Stimulated activated naive CD8-positive, alpha-beta T cell treated with anti-CD3 and anti-CD28 coated beads, Interleukin-15, amount 100 ng/mL, for 72 hours (primary cell): ENCODE measurements around the gene MRM3.
"Not testable (repeated sequence)": the region's sequence is repeated elsewhere in the genome, so short reads cannot be mapped to it uniquely, and the experiment has no call there.

Experiments
- ATAC-seq: fragments of 150-1000 bp; cut with Tn5 transposase; 2 replicates; pipeline ENCODE4 v1.10.0; 2021; ENCODE audit warnings: mild to moderate bottlenecking, moderate library complexity
- DNase-seq, 2 donors: peaks; one replicate each; pipeline ENCODE4 v3.0.0; 2021 to 2022
- H3K27ac Mint-ChIP-seq, 2 donors: one replicate each; pipeline ENCODE4 v1.8.0; 2022; ENCODE audit warnings: mild to moderate bottlenecking in 2 of 2, mixed read lengths in 2 of 2, moderate library complexity in 2 of 2
- H3K27me3 Mint-ChIP-seq: one replicate; pipeline ENCODE4 v1.8.0; 2022; ENCODE audit warnings: mixed read lengths
- H3K4me1 Mint-ChIP-seq: one replicate; pipeline ENCODE4 v1.8.0; 2022; ENCODE audit warnings: mild to moderate bottlenecking, mixed read lengths
- H3K4me3 Mint-ChIP-seq, 2 donors: one replicate each; pipeline ENCODE4 v1.8.0; 2022; ENCODE audit warnings: mild to moderate bottlenecking in 2 of 2, mixed read lengths in 2 of 2, moderate library complexity in 1 of 2
- H3K9me3 Mint-ChIP-seq, 2 donors: one replicate each; pipeline ENCODE4 v1.8.0; 2022; ENCODE audit warnings: mixed read lengths in 2 of 2

MRM3 gene

DNA sequence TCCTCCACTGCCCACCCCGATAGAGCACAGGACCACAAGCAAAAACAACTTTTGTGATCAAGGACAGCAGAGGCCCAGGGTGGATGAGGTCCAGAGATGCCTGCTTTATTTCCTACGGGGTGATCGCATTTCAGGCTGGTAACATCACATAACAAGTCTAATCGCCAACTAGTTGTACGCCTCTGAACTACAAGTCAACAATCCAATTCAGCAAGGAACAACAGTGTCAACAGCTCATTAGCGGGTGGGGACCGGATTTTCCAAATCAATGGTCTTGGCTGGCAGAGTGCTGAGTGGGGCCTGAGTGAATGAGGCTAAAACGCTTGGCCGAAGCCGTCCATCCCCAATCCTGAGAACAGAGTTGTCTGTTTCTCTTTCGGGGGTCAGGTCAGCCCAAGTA is 17.1 kb downstream of the MRM3 start:
- DNase-seq (no peak), ATAC-seq (no peak)
- no peak overlapping the region for H3K27ac Mint-ChIP-seq
- peaks cover 8% of the 10 kb centered on the region for H3K4me1 Mint-ChIP-seq
- H3K9me3 Mint-ChIP-seq: no peaks in the 10 kb centered on the region
- H3K27me3 Mint-ChIP-seq: no peaks in the 10 kb centered on the region
- no peak overlapping the region for H3K4me3 Mint-ChIP-seq

- no peak overlapping the region for H3K4me3 Mint-ChIP-seq
- H3K9me3 Mint-ChIP-seq: no peaks in the 10 kb centered on the region
- H3K4me1 Mint-ChIP-seq: no peaks in the 10 kb centered on the region
- no peak for ATAC-seq
- no peak for DNase-seq
- H3K27me3 Mint-ChIP-seq: no peaks in the 10 kb centered on the region
- no peak overlapping the region for H3K27ac Mint-ChIP-seq
Observed at GRCh38 chr17:800446-801242, 18.5 kb downstream of the MRM3 start.

GRCh38 chr17:801660-802059 is 19.5 kb downstream of the MRM3 start:
- Mint-ChIP-seq H3K27me3 (no peaks in the 10 kb centered on the region), H3K27ac (no peak overlapping the region), H3K9me3 (no peaks in the 10 kb centered on the region), H3K4me3 (no peak overlapping the region), H3K4me1 (no peaks in the 10 kb centered on the region)
- ATAC-seq: no peak
- no peak for DNase-seq

DNA sequence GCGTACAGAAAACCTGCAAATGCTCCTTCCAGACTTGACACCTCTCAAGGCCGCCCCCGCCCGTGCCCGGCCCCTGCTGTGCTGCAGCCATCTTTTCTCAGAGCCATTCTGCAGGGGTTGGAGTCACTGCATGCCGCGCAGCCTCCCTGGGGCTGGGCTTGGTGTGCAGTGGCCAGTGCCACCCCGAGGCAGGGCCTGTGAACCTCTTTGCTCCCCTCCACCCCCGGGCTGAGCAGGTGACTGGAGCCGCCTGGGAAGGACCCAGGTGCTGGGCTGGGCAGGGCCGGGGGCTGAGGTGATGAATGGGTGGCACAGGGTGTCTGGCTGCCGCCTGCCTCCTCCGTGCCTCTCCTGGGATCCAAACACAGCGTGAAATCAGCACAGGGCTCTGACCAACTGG is 20.3 kb downstream of the MRM3 start:
- DNase-seq (no peak), ATAC-seq (no peak)
- no peak overlapping the region for H3K4me3 Mint-ChIP-seq
- no peaks in the 10 kb centered on the region for H3K27me3 Mint-ChIP-seq
- no peaks in the 10 kb centered on the region for H3K9me3 Mint-ChIP-seq
- no peak overlapping the region for H3K27ac Mint-ChIP-seq
- H3K4me1 Mint-ChIP-seq: no peaks in the 10 kb centered on the region

- no peak for DNase-seq
- no peaks in the 10 kb centered on the region for H3K27me3 Mint-ChIP-seq
- H3K27ac Mint-ChIP-seq: peak overlapping the region in 1 of 2 donors; percentile 82
- H3K9me3 Mint-ChIP-seq: no peaks in the 10 kb centered on the region
- ATAC-seq: peak; percentile 31
- no peaks in the 10 kb centered on the region for H3K4me1 Mint-ChIP-seq
- H3K4me3 Mint-ChIP-seq: no peak overlapping the region
Observed at GRCh38 chr17:802901-803881, 21.0 kb downstream of the MRM3 start.

- H3K27ac Mint-ChIP-seq: no peak overlapping the region
- no peaks in the 10 kb centered on the region for H3K4me1 Mint-ChIP-seq
- H3K4me3 Mint-ChIP-seq: no peak overlapping the region
- ATAC-seq (no peak), DNase-seq (no peak)
- peaks cover 8% of the 10 kb centered on the region for H3K27me3 Mint-ChIP-seq
- H3K9me3 Mint-ChIP-seq: no peaks in the 10 kb centered on the region
Observed at GRCh38 chr17:804541-805435, 22.6 kb downstream of the MRM3 start.

DNA sequence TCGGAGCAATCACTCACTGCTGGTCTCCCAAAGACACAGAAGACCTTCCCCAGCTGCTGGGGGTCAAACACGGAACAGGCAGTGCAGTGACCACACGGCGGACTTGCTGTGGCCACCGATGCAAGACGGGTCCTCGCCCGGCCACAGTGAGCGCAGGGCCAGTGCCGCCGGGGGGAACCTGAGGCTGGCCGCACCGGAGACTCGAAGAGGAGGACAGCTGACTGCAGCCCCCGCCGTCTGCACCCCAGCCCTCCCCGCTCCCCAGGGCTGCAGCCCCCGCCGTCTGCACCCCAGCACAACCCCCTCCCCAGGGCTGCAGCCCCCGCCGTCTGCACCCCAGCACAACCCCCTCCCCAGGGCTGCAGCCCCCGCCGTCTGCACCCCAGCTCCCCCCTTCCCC is 23.7 kb downstream of the MRM3 start:
- peaks cover 11% of the 10 kb centered on the region for H3K27me3 Mint-ChIP-seq
- ATAC-seq, H3K4me1 Mint-ChIP-seq: not testable (repeated sequence)

DNA sequence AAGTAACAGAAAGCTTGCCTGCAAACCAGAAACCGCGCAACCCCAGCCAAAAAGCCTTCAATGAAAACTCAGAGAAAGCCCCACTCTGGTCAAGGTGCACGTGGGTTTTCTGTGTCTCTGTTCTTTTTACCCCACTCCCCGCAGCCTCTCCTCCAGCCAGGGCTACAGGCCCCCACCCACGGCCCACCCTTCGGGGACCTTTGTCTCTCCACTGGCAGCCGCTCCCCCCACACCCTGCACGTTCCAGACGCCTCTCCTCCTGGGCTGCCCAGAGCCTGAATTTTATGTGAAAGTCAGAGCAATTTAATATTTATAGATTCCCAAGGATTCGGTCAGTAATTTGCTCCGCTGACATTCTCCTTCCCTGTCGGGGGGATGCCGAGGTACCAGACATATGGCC is 24.2 kb downstream of the MRM3 start:
- ATAC-seq: no peak
- no peaks in the 10 kb centered on the region for H3K4me1 Mint-ChIP-seq

More for the DNA sequence above, 23.7 kb downstream of the MRM3 start:
- H3K4me3 Mint-ChIP-seq, H3K9me3 Mint-ChIP-seq, H3K27ac Mint-ChIP-seq, DNase-seq: not testable (repeated sequence)

DNA sequence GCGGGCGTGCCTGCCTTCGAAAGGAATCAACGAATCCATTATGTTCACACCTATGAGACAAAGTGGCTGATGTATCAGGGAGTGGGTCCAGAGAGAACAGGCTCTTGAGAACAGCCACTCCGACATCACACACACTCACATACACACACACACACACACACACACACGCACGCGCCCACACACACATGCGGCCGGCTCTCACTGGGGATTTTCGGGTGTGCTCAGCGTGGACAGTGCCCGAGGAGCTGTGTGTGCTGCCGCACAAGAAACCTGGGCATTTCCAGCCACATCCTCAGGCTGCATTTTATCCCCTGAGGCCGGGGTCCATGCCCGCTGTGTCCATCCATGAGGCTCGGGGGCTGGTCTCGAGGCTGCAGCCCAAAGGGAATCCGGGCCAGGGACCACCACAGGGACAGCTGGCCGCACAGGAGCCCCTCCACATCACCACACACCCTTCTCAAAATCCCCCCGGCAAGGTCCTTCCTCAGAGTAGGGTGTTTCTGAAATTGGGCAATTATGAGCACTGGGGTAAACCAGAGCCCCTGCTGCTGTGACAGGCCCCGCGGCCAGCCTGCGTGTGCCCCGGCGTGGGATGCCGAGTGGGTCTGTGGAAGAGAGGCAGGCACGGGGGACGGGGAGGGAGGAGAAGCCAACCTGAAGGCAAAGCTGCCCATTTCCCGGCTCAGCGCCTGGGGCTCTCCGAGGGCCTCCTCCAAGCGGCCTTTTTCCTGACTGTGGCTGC is 24.8 kb downstream of the MRM3 start:
- DNase-seq (no peak), ATAC-seq (no peak)
- Mint-ChIP-seq H3K27me3 (peaks cover 11% of the 10 kb centered on the region), H3K4me1 (no peaks in the 10 kb centered on the region), H3K27ac (no peak overlapping the region), H3K4me3 (no peak overlapping the region), H3K9me3 (no peaks in the 10 kb centered on the region)

More for the DNA sequence above, 24.2 kb downstream of the MRM3 start:
- Mint-ChIP-seq H3K27me3 (peaks cover 11% of the 10 kb centered on the region), H3K9me3 (no peaks in the 10 kb centered on the region), H3K4me3 (no peak overlapping the region), H3K27ac (no peak overlapping the region)
- no peak for DNase-seq

DNA sequence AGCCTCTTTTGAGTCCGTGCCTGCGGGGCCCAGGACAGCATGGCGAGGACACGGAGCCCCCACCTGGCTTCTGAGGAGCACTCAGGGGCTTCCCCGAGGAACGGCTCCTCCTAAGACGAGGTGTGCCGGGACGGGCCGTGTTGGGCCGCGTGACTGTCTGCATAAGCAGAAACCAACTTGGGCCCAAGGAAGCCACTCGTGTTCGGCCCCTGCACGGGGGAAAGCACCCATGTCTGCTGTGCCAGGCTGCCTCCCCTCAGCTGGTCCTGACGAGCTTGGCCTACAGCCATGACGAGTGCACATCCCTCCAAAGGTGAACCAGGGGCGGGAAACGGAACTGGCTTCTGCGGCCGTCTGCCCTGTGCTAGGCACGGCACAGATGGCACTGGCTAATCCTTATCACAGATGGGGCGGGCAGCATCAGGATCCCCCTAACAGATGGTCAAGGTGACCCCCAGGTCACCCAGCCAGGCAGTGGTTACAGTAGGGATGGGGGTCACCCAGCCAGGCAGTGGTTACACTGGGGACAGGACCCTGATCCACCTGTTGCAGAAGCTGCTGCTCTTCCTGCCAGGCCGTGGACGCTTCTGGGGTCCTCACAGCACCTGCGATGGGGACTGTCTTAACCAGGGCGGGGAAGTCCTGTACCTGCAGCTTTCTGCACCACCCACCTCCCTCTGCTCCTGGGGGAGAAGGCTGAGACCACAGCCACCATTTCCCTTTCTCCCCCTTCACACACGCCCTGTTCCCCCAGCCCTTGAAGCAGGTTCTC is 25.6 kb downstream of the MRM3 start:
- DNase-seq: no peak
- H3K4me3 Mint-ChIP-seq: no peak overlapping the region
- no peak overlapping the region for H3K27ac Mint-ChIP-seq
- no peak for ATAC-seq
- H3K4me1 Mint-ChIP-seq: no peaks in the 10 kb centered on the region
- peaks cover 0 to 4% of the 10 kb centered on the region in 2 donors for H3K9me3 Mint-ChIP-seq
- H3K27me3 Mint-ChIP-seq: peaks cover 11% of the 10 kb centered on the region

DNA sequence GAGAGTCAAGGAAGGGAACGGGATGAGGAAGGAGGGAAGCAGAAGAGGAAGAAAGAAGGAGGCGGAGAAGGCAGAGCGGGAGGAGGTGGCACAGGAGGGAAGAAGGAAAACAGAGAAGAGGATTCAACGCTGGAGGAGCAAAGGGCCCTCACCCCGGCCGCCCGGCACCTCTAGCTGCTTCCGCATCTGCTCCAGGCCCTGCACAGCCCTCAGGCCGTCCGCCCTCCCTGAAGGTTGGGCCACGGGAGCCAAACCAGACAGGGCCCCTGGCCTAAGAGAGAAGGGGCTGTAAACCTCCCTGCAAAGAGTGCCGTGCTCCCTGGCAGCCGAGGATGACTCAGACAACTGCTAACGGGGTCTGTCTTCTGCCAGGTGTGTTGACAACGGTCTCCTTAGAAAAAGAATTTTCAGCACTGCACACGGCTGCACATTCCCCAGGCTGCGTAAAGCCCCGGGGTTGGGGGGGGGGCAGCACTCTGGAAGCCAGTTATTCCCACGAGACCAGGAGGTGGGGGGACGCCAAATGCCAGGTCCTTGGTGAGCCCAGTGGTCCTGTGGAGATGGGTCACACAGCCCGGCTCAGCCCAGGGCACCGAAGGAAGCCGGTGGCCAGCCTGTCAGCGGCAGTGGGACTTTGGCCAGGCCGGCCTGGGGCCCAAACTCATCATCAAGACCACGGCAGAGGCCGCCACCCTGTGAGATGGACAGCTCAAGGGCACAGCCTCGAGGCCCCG is 29.1 kb downstream of the MRM3 start:
- DNase-seq (no peak), ATAC-seq (no peak)
- Mint-ChIP-seq H3K27ac (no peak overlapping the region), H3K9me3 (peaks cover 0 to 5% of the 10 kb centered on the region in 2 donors), H3K4me3 (no peak overlapping the region), H3K27me3 (peaks cover 11% of the 10 kb centered on the region), H3K4me1 (no peaks in the 10 kb centered on the region)

DNA sequence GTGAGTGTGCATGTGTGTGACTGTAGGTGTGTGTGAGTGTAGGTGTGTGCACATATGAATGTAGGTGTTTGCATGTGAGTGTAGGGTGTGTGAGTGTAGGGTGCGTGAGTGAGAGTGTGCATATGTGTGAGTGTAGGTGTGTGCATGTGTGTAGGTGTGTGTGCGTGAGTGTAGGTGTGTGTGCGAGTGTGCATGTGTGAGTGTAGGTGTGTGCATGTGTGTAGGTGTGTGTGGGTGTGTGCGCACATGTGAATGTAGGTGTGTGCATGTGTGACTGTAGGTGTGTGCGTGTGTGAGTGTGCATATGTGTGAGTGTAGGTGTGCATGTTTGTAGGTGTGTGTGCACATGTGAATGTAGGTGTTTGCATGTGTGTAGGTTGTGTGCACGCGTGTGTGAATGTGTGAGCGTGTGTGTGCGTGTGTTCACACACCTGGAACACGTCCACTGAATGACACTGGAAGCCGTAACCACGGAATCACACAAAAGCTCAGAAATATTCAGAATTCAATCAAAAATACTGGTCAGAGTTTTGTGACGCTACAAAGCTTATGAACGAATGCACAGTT is 30.6 kb downstream of the MRM3 start:
- DNase-seq (no peak), ATAC-seq (no peak)
- H3K4me3 Mint-ChIP-seq: no peak overlapping the region
- peaks cover 0 to 5% of the 10 kb centered on the region in 2 donors for H3K9me3 Mint-ChIP-seq
- no peak overlapping the region for H3K27ac Mint-ChIP-seq
- H3K27me3 Mint-ChIP-seq: peaks cover 11% of the 10 kb centered on the region
- no peaks in the 10 kb centered on the region for H3K4me1 Mint-ChIP-seq

DNA sequence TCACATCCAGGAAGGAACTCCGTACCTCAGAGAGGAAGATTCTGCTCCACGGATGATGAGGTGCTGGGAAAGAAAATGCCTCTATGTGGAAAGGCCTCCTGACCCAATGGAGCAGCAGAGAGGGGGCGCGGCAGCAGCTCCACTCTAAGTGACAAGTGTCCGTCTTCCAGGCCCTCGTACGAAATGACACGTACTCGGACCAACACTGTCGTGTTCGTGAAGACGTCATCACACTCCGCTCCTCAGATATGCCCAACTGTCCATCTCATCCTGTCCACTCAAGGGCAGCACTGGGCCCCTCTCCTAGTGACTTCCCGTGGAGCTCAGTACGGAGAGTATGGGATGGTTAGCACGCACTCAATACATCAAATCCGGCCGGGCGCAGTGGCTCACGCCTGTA is 32.2 kb downstream of the MRM3 start:
- H3K27ac Mint-ChIP-seq: no peak overlapping the region
- no peaks in the 10 kb centered on the region for H3K4me1 Mint-ChIP-seq
- peaks cover 0 to 5% of the 10 kb centered on the region in 2 donors for H3K9me3 Mint-ChIP-seq
- no peak overlapping the region for H3K4me3 Mint-ChIP-seq
- ATAC-seq (no peak), DNase-seq (no peak)
- H3K27me3 Mint-ChIP-seq: peaks cover 7% of the 10 kb centered on the region
